ENCODE data around the gene AFAP1L2.

Gene AFAP1L2

GRCh38 chr10:114313866-114314265 is 90.4 kb downstream of the AFAP1L2 start:
- no peaks in the 10 kb centered on the region for H3K36me3 Mint-ChIP-seq (ENCODE audit: insufficient read depth)
- H3K27ac Mint-ChIP-seq (ENCODE audit: low read depth): no peak overlapping the region
- H3K27me3 Mint-ChIP-seq: peaks cover 13% of the 10 kb centered on the region
- H3K9me3 Mint-ChIP-seq: no peaks in the 10 kb centered on the region
- no peak for DNase-seq (ENCODE audit: low spot score in 2 of 2)
- no peak for ATAC-seq (replicated peaks; ENCODE audit: extremely low read depth, poor library complexity, severe bottlenecking)
- no peaks in the 10 kb centered on the region for H3K4me1 Mint-ChIP-seq
- H3K4me3 Mint-ChIP-seq: no peak overlapping the region

- Mint-ChIP-seq H3K36me3 (ENCODE audit: insufficient read depth) (no peaks in the 10 kb centered on the region), H3K27ac (ENCODE audit: low read depth) (no peak overlapping the region), H3K4me1 (no peaks in the 10 kb centered on the region), H3K4me3 (no peak overlapping the region), H3K9me3 (no peaks in the 10 kb centered on the region), H3K27me3 (peaks cover 13% of the 10 kb centered on the region)
- ATAC-seq (replicated peaks; ENCODE audit: extremely low read depth, poor library complexity, severe bottlenecking): no peak
- DNase-seq (ENCODE audit: low spot score in 2 of 2): no peak
Observed at GRCh38 chr10:114313139-114313538, 91.2 kb downstream of the AFAP1L2 start.

GRCh38 chr10:114311496-114312209 is 92.6 kb downstream of the AFAP1L2 start:
- Mint-ChIP-seq H3K36me3 (ENCODE audit: insufficient read depth) (no peaks in the 10 kb centered on the region), H3K4me1 (no peaks in the 10 kb centered on the region), H3K27me3 (peaks cover 9% of the 10 kb centered on the region), H3K27ac (ENCODE audit: low read depth) (no peak overlapping the region), H3K4me3 (no peak overlapping the region), H3K9me3 (no peaks in the 10 kb centered on the region)
- no peak for ATAC-seq (replicated peaks; ENCODE audit: extremely low read depth, poor library complexity, severe bottlenecking)
- no peak for DNase-seq (ENCODE audit: low spot score in 2 of 2)

- Mint-ChIP-seq H3K27me3 (peaks cover 2% of the 10 kb centered on the region), H3K4me3 (no peak overlapping the region), H3K36me3 (ENCODE audit: insufficient read depth) (no peaks in the 10 kb centered on the region), H3K4me1 (no peaks in the 10 kb centered on the region), H3K9me3 (no peaks in the 10 kb centered on the region), H3K27ac (ENCODE audit: low read depth) (no peak overlapping the region)
- no peak for ATAC-seq (replicated peaks; ENCODE audit: extremely low read depth, poor library complexity, severe bottlenecking)
- no peak for DNase-seq (ENCODE audit: low spot score in 2 of 2)
Observed at GRCh38 chr10:114311023-114311422, 93.3 kb downstream of the AFAP1L2 start.

GRCh38 chr10:114310346-114310745 is 94.0 kb downstream of the AFAP1L2 start:
- no peaks in the 10 kb centered on the region for H3K9me3 Mint-ChIP-seq
- H3K27me3 Mint-ChIP-seq: no peaks in the 10 kb centered on the region
- no peak overlapping the region for H3K4me3 Mint-ChIP-seq
- H3K4me1 Mint-ChIP-seq: no peaks in the 10 kb centered on the region
- no peak overlapping the region for H3K27ac Mint-ChIP-seq (ENCODE audit: low read depth)
- ATAC-seq (replicated peaks; ENCODE audit: extremely low read depth, poor library complexity, severe bottlenecking) (no peak), DNase-seq (ENCODE audit: low spot score in 2 of 2) (no peak)
- H3K36me3 Mint-ChIP-seq (ENCODE audit: insufficient read depth): no peaks in the 10 kb centered on the region

- Mint-ChIP-seq H3K9me3 (no peaks in the 10 kb centered on the region), H3K4me1 (peaks cover 5% of the 10 kb centered on the region), H3K4me3 (no peak overlapping the region), H3K27me3 (no peaks in the 10 kb centered on the region), H3K27ac (ENCODE audit: low read depth) (no peak overlapping the region), H3K36me3 (ENCODE audit: insufficient read depth) (no peaks in the 10 kb centered on the region)
- no peak for ATAC-seq (replicated peaks; ENCODE audit: extremely low read depth, poor library complexity, severe bottlenecking)
- DNase-seq (ENCODE audit: low spot score in 2 of 2): no peak
Observed at GRCh38 chr10:114309364-114309651, 95.0 kb downstream of the AFAP1L2 start.

- no peaks in the 10 kb centered on the region for H3K9me3 Mint-ChIP-seq
- H3K27me3 Mint-ChIP-seq: no peaks in the 10 kb centered on the region
- peaks cover 10% of the 10 kb centered on the region for H3K4me1 Mint-ChIP-seq
- no peak overlapping the region for H3K27ac Mint-ChIP-seq (ENCODE audit: low read depth)
- no peak overlapping the region for H3K4me3 Mint-ChIP-seq
- no peaks in the 10 kb centered on the region for H3K36me3 Mint-ChIP-seq (ENCODE audit: insufficient read depth)
- ATAC-seq (replicated peaks; ENCODE audit: extremely low read depth, poor library complexity, severe bottlenecking) (no peak), DNase-seq (ENCODE audit: low spot score in 2 of 2) (no peak)
Observed at GRCh38 chr10:114308531-114309363, 95.6 kb downstream of the AFAP1L2 start.

GRCh38 chr10:114307731-114308130 is 96.6 kb downstream of the AFAP1L2 start:
- no peak overlapping the region for H3K27ac Mint-ChIP-seq (ENCODE audit: low read depth)
- H3K36me3 Mint-ChIP-seq (ENCODE audit: insufficient read depth): no peaks in the 10 kb centered on the region
- H3K9me3 Mint-ChIP-seq: no peaks in the 10 kb centered on the region
- peaks cover 14% of the 10 kb centered on the region for H3K4me1 Mint-ChIP-seq
- no peaks in the 10 kb centered on the region for H3K27me3 Mint-ChIP-seq
- no peak for ATAC-seq (replicated peaks; ENCODE audit: extremely low read depth, poor library complexity, severe bottlenecking)
- no peak overlapping the region for H3K4me3 Mint-ChIP-seq
- DNase-seq (ENCODE audit: low spot score in 2 of 2): no peak

GRCh38 chr10:114306116-114306973 is 98.0 kb downstream of the AFAP1L2 start:
- Mint-ChIP-seq H3K27ac (ENCODE audit: low read depth) (no peak overlapping the region), H3K4me3 (peak overlapping the region; percentile 90), H3K27me3 (no peaks in the 10 kb centered on the region), H3K4me1 (peaks cover 14% of the 10 kb centered on the region), H3K36me3 (ENCODE audit: insufficient read depth) (peaks cover 2% of the 10 kb centered on the region), H3K9me3 (no peaks in the 10 kb centered on the region)
- DNase-seq (ENCODE audit: low spot score in 2 of 2) (no peak), ATAC-seq (replicated peaks; ENCODE audit: extremely low read depth, poor library complexity, severe bottlenecking) (no peak)

GRCh38 chr10:114305521-114305925 is 98.8 kb downstream of the AFAP1L2 start:
- no peaks in the 10 kb centered on the region for H3K27me3 Mint-ChIP-seq
- H3K36me3 Mint-ChIP-seq (ENCODE audit: insufficient read depth): peaks cover 2% of the 10 kb centered on the region
- H3K4me1 Mint-ChIP-seq: peaks cover 14% of the 10 kb centered on the region
- peak overlapping the region; percentile 90 for H3K4me3 Mint-ChIP-seq
- no peak overlapping the region for H3K27ac Mint-ChIP-seq (ENCODE audit: low read depth)
- H3K9me3 Mint-ChIP-seq: no peaks in the 10 kb centered on the region
- DNase-seq (ENCODE audit: low spot score in 2 of 2) (no peak), ATAC-seq (replicated peaks; ENCODE audit: extremely low read depth, poor library complexity, severe bottlenecking) (no peak)

GRCh38 chr10:114304571-114305421 is 99.5 kb downstream of the AFAP1L2 start:
- H3K4me1 Mint-ChIP-seq: peaks cover 14% of the 10 kb centered on the region
- H3K36me3 Mint-ChIP-seq (ENCODE audit: insufficient read depth): peaks cover 3% of the 10 kb centered on the region
- H3K4me3 Mint-ChIP-seq: peak overlapping the region; percentile 90
- peak overlapping the region; percentile 13 for H3K27ac Mint-ChIP-seq (ENCODE audit: low read depth)
- H3K27me3 Mint-ChIP-seq: no peaks in the 10 kb centered on the region
- H3K9me3 Mint-ChIP-seq: no peaks in the 10 kb centered on the region
- peak; percentile 73 for ATAC-seq (replicated peaks; ENCODE audit: extremely low read depth, poor library complexity, severe bottlenecking)
- peak; percentile 29 to 34 for DNase-seq (ENCODE audit: low spot score in 2 of 2)

GRCh38 chr10:114304017-114304570 is 100.2 kb downstream of the AFAP1L2 start:
- Mint-ChIP-seq H3K9me3 (no peaks in the 10 kb centered on the region), H3K27ac (ENCODE audit: low read depth) (peak overlapping the region; percentile 13), H3K27me3 (no peaks in the 10 kb centered on the region), H3K4me3 (peak overlapping the region; percentile 90), H3K36me3 (ENCODE audit: insufficient read depth) (peaks cover 3% of the 10 kb centered on the region), H3K4me1 (peaks cover 14% of the 10 kb centered on the region)
- peak; percentile 53 for ATAC-seq (replicated peaks; ENCODE audit: extremely low read depth, poor library complexity, severe bottlenecking)
- peak; percentile 36 to 45 for DNase-seq (ENCODE audit: low spot score in 2 of 2)

Data from central memory CD8-positive, alpha-beta T cell (primary cell).